A673 (cell line): Measurements from ENCODE around the gene RASA2. TPM values are rescaled to one million over a fixed set of nuclear protein-coding genes. Genes with fewer than 3 reads are reported as not detected.
A peak's percentile ranks its signal among the peaks of the same experiment; 100 is the strongest.

ENCODE experiments used
- BruUV-seq: library from RNA; stranded (reverse); fragments of 400-500 nt; replicated peaks from 2 replicates; lab custom pipeline; 2021; lab: Mats Ljungman, UMichigan
- CTCF ChIA-PET: fragments of 300-600 bp; sonication (Branson Sonifier 250); formaldehyde crosslinking; loops from one replicate; lab custom pipeline; 2022; ENCODE audit warnings: antibody characterized with exemption; lab: Charles Lee
- POLR2A ChIA-PET: fragments of 300-600 bp; sonication (Branson Sonifier 250); formaldehyde crosslinking; loops from one replicate; lab custom pipeline; 2022; ENCODE audit warnings: antibody characterized with exemption; ENCODE audit not compliant: low non-redundant PET; lab: Charles Lee
- DNase-seq: peaks from one replicate; pipeline ENCODE4 v3.0.0-alpha.2; 2015; ENCODE audit warnings: low spot score
- H3K27ac ChIP-seq: fragments of 200-600 bp; sonication (generic); 2 replicates; pipeline ENCODE4 v1.5.1; 2016; ENCODE audit warnings: mixed run types, low read depth, mild to moderate bottlenecking, mixed read lengths, antibody characterized with exemption, low read length; ENCODE audit not compliant: poor library complexity, severe bottlenecking
- H3K27me3 ChIP-seq: fragments of 200-600 bp; sonication (generic); replicated peaks from 2 replicates; pipeline ENCODE4 v1.6.1; 2017; ENCODE audit warnings: mixed run types, low read depth, mild to moderate bottlenecking, mixed read lengths, antibody characterized with exemption, low read length; ENCODE audit not compliant: insufficient read depth, poor library complexity
- H3K36me3 ChIP-seq: fragments of 200-600 bp; sonication (generic); 2 replicates; pipeline ENCODE4 v1.6.1; 2016; ENCODE audit warnings: mixed run types, mild to moderate bottlenecking, mixed read lengths, antibody characterized with exemption, low read length; ENCODE audit not compliant: insufficient read depth, poor library complexity, severe bottlenecking
- H3K4me1 ChIP-seq: fragments of 200-600 bp; sonication (generic); 2 replicates; pipeline ENCODE4 v1.6.1; 2017; ENCODE audit warnings: mixed run types, mild to moderate bottlenecking, mixed read lengths, antibody characterized with exemption, low read length; ENCODE audit not compliant: insufficient read depth, poor library complexity, severe bottlenecking
- H3K4me3 ChIP-seq: fragments of 200-600 bp; sonication (generic); 2 replicates; pipeline ENCODE4 v1.5.1; 2016; ENCODE audit warnings: low read depth, mixed run types, mild to moderate bottlenecking, mixed read lengths, low read length; ENCODE audit not compliant: poor library complexity, severe bottlenecking
- H3K9me3 ChIP-seq: fragments of 200-600 bp; sonication (generic); 2 replicates; pipeline ENCODE4 v1.6.1; 2016; ENCODE audit warnings: mixed run types, low read depth, mild to moderate bottlenecking, mixed read lengths, antibody characterized with exemption, low read length; ENCODE audit not compliant: poor library complexity, severe bottlenecking
- CTCF ChIP-seq: fragments of 300-800, 200-600 bp; sonication (generic); conservative IDR thresholded peaks from 2 replicates; pipeline ENCODE4 v1.5.1; 2017; ENCODE audit warnings: low read depth, mild to moderate bottlenecking, antibody characterized with exemption, low read length, moderate library complexity, mixed read lengths
- EZH2 ChIP-seq: fragments of 200-600 bp; sonication (generic); IDR thresholded peaks from 2 replicates; pipeline ENCODE4 v1.6.1; 2017; ENCODE audit warnings: borderline replicate concordance, low read depth, mild to moderate bottlenecking, mixed read lengths, antibody characterized with exemption, low read length; ENCODE audit not compliant: poor library complexity, severe bottlenecking
- intact Hi-C: fragments of 100-400 bp; cut with micrococcal nuclease; formaldehyde crosslinking; loops from one replicate; pipeline ENCODE4 v1.10.0; 2022; ENCODE audit not compliant: unreplicated experiment
- total RNA-seq: library from RNA; stranded (reverse); gene quantifications from 2 replicates; pipeline ENCODE4 v1.2.3, GENCODE V29; 2021

RASA2 gene
- total RNA-seq, 1 experiment from 2014 or later, result 17.1 TPM

- CTCF ChIA-PET, result no interaction called here
- TF ChIP-seq CTCF (no peak), EZH2 (no peak)
- DNase-seq, result no peak
- H3K9me3 ChIP-seq, result no peaks in the 10 kb centered on the region
- no peaks in the 10 kb centered on the region for H3K36me3 ChIP-seq
- H3K27me3 ChIP-seq, result no peaks in the 10 kb centered on the region
- POLR2A ChIA-PET, result no interaction called here
- BruUV-seq, result no TSS peak
- intact Hi-C loops, result no loop called here
- H3K4me3 ChIP-seq, result no peak overlapping the region
- H3K4me1 ChIP-seq, result no peaks in the 10 kb centered on the region
- no peak overlapping the region for H3K27ac ChIP-seq
Observed at GRCh38 chr3:141450727-141451375, 36.0 kb upstream of the RASA2 start.

- TF ChIP-seq EZH2 (no peak), CTCF (peak; percentile 61)
- POLR2A ChIA-PET, result interaction anchor here (0.7 kb wide), 1 partner anchor 398 kb away, joined by 3 read pairs; no protein-coding TSS in a partner anchor
- peak; percentile 70 for DNase-seq
- H3K4me3 ChIP-seq, result no peak overlapping the region
- H3K36me3 ChIP-seq, result no peaks in the 10 kb centered on the region
- no peaks in the 10 kb centered on the region for H3K27me3 ChIP-seq
- intact Hi-C loops, result loop anchor here (2.0 kb wide), 2 partner anchors 141 to 149 kb away; no protein-coding TSS in a partner anchor
- H3K27ac ChIP-seq, result no peak overlapping the region
- CTCF ChIA-PET, result interaction anchor here (0.6 to 2.1 kb wide), 7 partner anchors 91 to 219 kb away, joined by 3 to 21 read pairs (median 5); no protein-coding TSS in a partner anchor
- no TSS peak for BruUV-seq
- H3K9me3 ChIP-seq, result no peaks in the 10 kb centered on the region
- no peaks in the 10 kb centered on the region for H3K4me1 ChIP-seq
Observed at GRCh38 chr3:141452045-141452444, 34.8 kb upstream of the RASA2 start.

- no peak for DNase-seq
- BruUV-seq, result no TSS peak
- Histone ChIP-seq H3K27me3 (no peaks in the 10 kb centered on the region), H3K36me3 (no peaks in the 10 kb centered on the region), H3K4me1 (no peaks in the 10 kb centered on the region), H3K4me3 (no peak overlapping the region), H3K27ac (no peak overlapping the region), H3K9me3 (no peaks in the 10 kb centered on the region)
- TF ChIP-seq CTCF, result no peak
- no peak for TF ChIP-seq EZH2
- intact Hi-C loops, result loop anchor here (2.0 kb wide), 2 partner anchors 142 to 150 kb away; no protein-coding TSS in a partner anchor
- ChIA-PET POLR2A (interaction anchor here (0.7 kb wide), 1 partner anchor 397 kb away, joined by 3 read pairs; no protein-coding TSS in a partner anchor), CTCF (interaction anchor here (1.0 to 2.1 kb wide), 4 partner anchors 92 to 148 kb away, joined by 3 to 21 read pairs (median 6); no protein-coding TSS in a partner anchor)
Observed at GRCh38 chr3:141452773-141453172, 34.1 kb upstream of the RASA2 start.
